Astrocyte (in vitro differentiated cells and primary cell): ENCODE data around the gene CCDC69. TPM values are rescaled to one million over a fixed set of nuclear protein-coding genes. Genes with fewer than 3 reads are reported as not detected.
A peak's percentile ranks its signal among the peaks of the same experiment; 100 is the strongest.

Experiments used
- DNase-seq: peaks from one replicate; pipeline ENCODE4 v3.0.0-alpha.2; 2010; ENCODE audit warnings: low read depth
- FAIRE-seq: peaks from 2 replicates; lab custom pipeline; 2011; peaks lifted over from hg19 to GRCh38; lab: Jason Lieb, UNC
- H2AFZ ChIP-seq: 2 replicates; pipeline ENCODE4 v1.6.0; 2012; ENCODE audit warnings: low read depth, low read length, inconsistent platforms
- H3K27ac ChIP-seq: 2 replicates; pipeline ENCODE4 v1.5.1; 2011; ENCODE audit warnings: low read depth, low read length, inconsistent platforms
- H3K27me3 ChIP-seq: 2 replicates; pipeline ENCODE4 v1.6.0; 2011; ENCODE audit warnings: low read length, inconsistent platforms; ENCODE audit not compliant: insufficient read depth
- H3K36me3 ChIP-seq: 2 replicates; pipeline ENCODE4 v1.5.1; 2011; ENCODE audit warnings: low read length, inconsistent platforms; ENCODE audit not compliant: insufficient read depth
- H3K4me1 ChIP-seq: 2 replicates; pipeline ENCODE4 v1.5.1; 2011; ENCODE audit warnings: low read length, inconsistent platforms; ENCODE audit not compliant: insufficient read depth
- H3K4me2 ChIP-seq: 2 replicates; pipeline ENCODE4 v1.6.0; 2012; ENCODE audit warnings: low read length, inconsistent platforms
- H3K4me3 ChIP-seq: 2 replicates; pipeline ENCODE4 v1.5.1; 2011; ENCODE audit warnings: low read depth, mild to moderate bottlenecking, low read length, inconsistent platforms; ENCODE audit not compliant: insufficient read depth
- H3K79me2 ChIP-seq: 2 replicates; pipeline ENCODE4 v1.6.0; 2012; ENCODE audit warnings: mild to moderate bottlenecking, low read length, inconsistent platforms; ENCODE audit not compliant: insufficient read depth
- H3K9ac ChIP-seq: 2 replicates; pipeline ENCODE4 v1.6.0; 2012; ENCODE audit warnings: mild to moderate bottlenecking, low read length, inconsistent platforms
- H3K9me3 ChIP-seq: 2 replicates; pipeline ENCODE4 v1.5.1; 2012; ENCODE audit warnings: low read depth, mild to moderate bottlenecking, low read length, inconsistent platforms; ENCODE audit not compliant: insufficient read depth
- H4K20me1 ChIP-seq: 2 replicates; pipeline ENCODE4 v1.6.0; 2012; ENCODE audit warnings: low read length, inconsistent platforms; ENCODE audit not compliant: insufficient read depth
- H3K27ac Mint-ChIP-seq: one replicate; pipeline ENCODE4 v1.8.0; 2021; ENCODE audit warnings: mild to moderate bottlenecking, mixed read lengths; ENCODE audit not compliant: unreplicated experiment
- H3K27me3 Mint-ChIP-seq: one replicate; pipeline ENCODE4 v1.8.0; 2021; ENCODE audit warnings: low read depth, mixed read lengths; ENCODE audit not compliant: unreplicated experiment
- H3K36me3 Mint-ChIP-seq: one replicate; pipeline ENCODE4 v1.8.0; 2021; ENCODE audit warnings: low read depth, mixed read lengths; ENCODE audit not compliant: unreplicated experiment
- H3K4me1 Mint-ChIP-seq: one replicate; pipeline ENCODE4 v1.8.0; 2021; ENCODE audit warnings: low read depth, mixed read lengths; ENCODE audit not compliant: unreplicated experiment
- H3K4me3 Mint-ChIP-seq: one replicate; pipeline ENCODE4 v1.8.0; 2021; ENCODE audit warnings: mild to moderate bottlenecking, moderate library complexity, mixed read lengths; ENCODE audit not compliant: unreplicated experiment
- H3K9me3 Mint-ChIP-seq: one replicate; pipeline ENCODE4 v1.8.0; 2021; ENCODE audit warnings: mild to moderate bottlenecking, mixed read lengths; ENCODE audit not compliant: unreplicated experiment
- CTCF ChIP-seq: IDR thresholded peaks from 2 replicates; pipeline ENCODE4 v1.5.1; 2011; ENCODE audit warnings: low read depth, mild to moderate bottlenecking, inconsistent platforms, low read length, moderate library complexity; ENCODE audit not compliant: insufficient read depth
- EZH2 ChIP-seq: IDR thresholded peaks from 2 replicates; pipeline ENCODE4 v1.6.1; 2012; ENCODE audit warnings: mild to moderate bottlenecking, low read length, inconsistent platforms; ENCODE audit not compliant: insufficient read depth
- total RNA-seq: library from RNA; stranded (reverse); gene quantifications from 2 replicates; pipeline ENCODE4 v1.2.1, GENCODE V29; 2021

CCDC69 gene
- total RNA-seq, 1 donor from 2014 or later, result 4.1 TPM

- H3K27me3 ChIP-seq, result peaks cover 21% of the 10 kb centered on the region
- Mint-ChIP-seq H3K4me3 (no peak overlapping the region), H3K9me3 (no peaks in the 10 kb centered on the region), H3K27ac (no peak overlapping the region), H3K4me1 (no peaks in the 10 kb centered on the region), H3K36me3 (no peaks in the 10 kb centered on the region), H3K27me3 (peaks cover 32% of the 10 kb centered on the region)
- no peak overlapping the region for H2AFZ ChIP-seq
- no peak overlapping the region for H3K9ac ChIP-seq
- DNase-seq (peak; percentile 21), FAIRE-seq (no peak)
- no peak for TF ChIP-seq CTCF
- no peak for TF ChIP-seq EZH2
- H3K4me3 ChIP-seq, result no peak overlapping the region
- H3K9me3 ChIP-seq, result no peaks in the 10 kb centered on the region
- H3K4me1 ChIP-seq, result no peaks in the 10 kb centered on the region
- no peaks in the 10 kb centered on the region for H4K20me1 ChIP-seq
- H3K36me3 ChIP-seq, result no peaks in the 10 kb centered on the region
- no peak overlapping the region for H3K4me2 ChIP-seq
- H3K27ac ChIP-seq, result no peak overlapping the region
- H3K79me2 ChIP-seq, result no peaks in the 10 kb centered on the region
Measured at GRCh38 chr5:151234476-151235238, 10.8 kb upstream of the CCDC69 start.

DNA sequence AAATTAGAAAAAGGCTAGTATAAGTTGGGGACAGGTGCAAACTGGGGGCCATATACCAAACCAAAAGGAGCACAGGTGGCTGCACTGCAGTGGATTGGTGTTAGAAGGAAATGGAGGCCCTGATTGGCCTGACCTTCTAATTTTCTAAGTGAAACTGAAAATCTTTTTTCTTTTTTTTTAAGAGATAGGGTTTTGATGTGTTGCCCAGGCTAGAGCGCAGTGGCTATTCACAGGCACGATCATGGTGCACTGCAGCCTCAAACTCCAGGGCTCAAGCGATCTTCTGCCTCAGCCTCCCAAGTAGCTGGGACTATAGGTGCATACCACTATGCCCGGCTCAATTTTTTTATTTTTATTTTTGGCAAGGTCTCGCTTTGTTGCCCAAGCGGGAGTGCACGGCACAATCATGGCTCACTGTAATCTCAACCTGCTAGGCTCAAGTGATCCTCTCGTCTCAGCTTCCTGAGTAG is 9.8 kb upstream of the CCDC69 start:
- H3K9me3 ChIP-seq, result no peaks in the 10 kb centered on the region
- TF ChIP-seq CTCF, result no peak
- TF ChIP-seq EZH2, result no peak
- peaks cover 21% of the 10 kb centered on the region for H3K27me3 ChIP-seq
- no peak overlapping the region for H3K4me3 Mint-ChIP-seq
- no peak overlapping the region for H3K4me2 ChIP-seq
- H3K9ac ChIP-seq, result no peak overlapping the region
- no peaks in the 10 kb centered on the region for H3K36me3 ChIP-seq
- no peaks in the 10 kb centered on the region for H3K9me3 Mint-ChIP-seq
- peaks cover 33% of the 10 kb centered on the region for H3K27me3 Mint-ChIP-seq
- H3K79me2 ChIP-seq, result no peaks in the 10 kb centered on the region
- no peak overlapping the region for H3K4me3 ChIP-seq
- no peaks in the 10 kb centered on the region for H3K36me3 Mint-ChIP-seq
- FAIRE-seq (no peak), DNase-seq (no peak)
- no peak overlapping the region for H2AFZ ChIP-seq
- no peaks in the 10 kb centered on the region for H4K20me1 ChIP-seq
- no peak overlapping the region for H3K27ac Mint-ChIP-seq
- H3K4me1 Mint-ChIP-seq, result no peaks in the 10 kb centered on the region
- no peak overlapping the region for H3K27ac ChIP-seq
- H3K4me1 ChIP-seq, result no peaks in the 10 kb centered on the region

DNA sequence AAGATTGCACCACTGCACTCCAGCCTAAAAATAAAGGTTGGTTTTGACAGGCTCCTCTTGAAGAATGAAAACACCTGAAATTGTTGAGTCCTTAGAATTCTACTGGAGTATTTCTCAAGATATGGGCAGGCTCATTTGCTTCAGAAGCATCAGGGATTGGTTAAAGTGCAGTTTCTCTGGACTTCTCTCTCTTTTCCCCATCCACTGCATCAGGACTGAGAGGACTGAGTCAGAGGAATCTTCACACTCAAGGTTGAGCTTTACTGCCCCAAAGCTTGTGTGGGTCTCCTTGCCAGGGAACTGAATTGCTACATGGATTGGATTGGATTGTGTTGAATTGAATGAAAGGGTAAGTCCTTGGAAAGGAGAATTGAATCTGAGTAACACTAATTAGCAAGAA is 7.5 kb upstream of the CCDC69 start:
- Mint-ChIP-seq H3K4me1 (no peaks in the 10 kb centered on the region), H3K9me3 (no peaks in the 10 kb centered on the region), H3K27me3 (peaks cover 28% of the 10 kb centered on the region), H3K4me3 (no peak overlapping the region), H3K36me3 (no peaks in the 10 kb centered on the region), H3K27ac (no peak overlapping the region)
- TF ChIP-seq EZH2, result no peak
- TF ChIP-seq CTCF, result no peak
- Histone ChIP-seq H2AFZ (no peak overlapping the region), H3K4me2 (no peak overlapping the region), H3K4me3 (no peak overlapping the region), H3K9me3 (no peaks in the 10 kb centered on the region), H3K9ac (no peak overlapping the region), H3K27ac (no peak overlapping the region), H3K79me2 (no peaks in the 10 kb centered on the region), H4K20me1 (no peaks in the 10 kb centered on the region), H3K4me1 (no peaks in the 10 kb centered on the region), H3K27me3 (peaks cover 18% of the 10 kb centered on the region), H3K36me3 (no peaks in the 10 kb centered on the region)
- FAIRE-seq (no peak), DNase-seq (no peak)
